ENCODE results near the gene MYO18B.

Gene MYO18B

DNA sequence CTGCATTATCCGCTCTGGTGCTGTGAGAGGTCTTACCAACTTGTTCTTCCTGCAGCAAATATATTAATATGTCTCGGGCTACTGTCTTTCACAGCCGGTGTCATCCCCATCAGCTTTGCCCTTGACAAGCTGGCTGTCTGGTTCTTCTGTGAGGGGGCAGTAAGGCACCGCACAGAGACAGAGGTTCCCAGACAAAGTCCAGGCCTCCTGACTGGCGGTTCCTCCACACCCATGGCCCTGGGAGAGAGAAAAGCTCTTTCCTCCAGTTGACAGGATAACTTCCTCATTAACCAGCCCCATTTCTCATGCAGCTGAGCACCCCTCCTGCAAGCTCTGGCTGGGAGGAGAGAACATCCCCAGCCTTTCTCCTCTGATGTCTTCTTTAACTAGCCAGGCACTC is 214.8 kb downstream of the MYO18B start:
- no peak overlapping the region for H3K4me3 ChIP-seq (ENCODE audit: low read depth, low read length)
- TF ChIP-seq, protein P1, sequence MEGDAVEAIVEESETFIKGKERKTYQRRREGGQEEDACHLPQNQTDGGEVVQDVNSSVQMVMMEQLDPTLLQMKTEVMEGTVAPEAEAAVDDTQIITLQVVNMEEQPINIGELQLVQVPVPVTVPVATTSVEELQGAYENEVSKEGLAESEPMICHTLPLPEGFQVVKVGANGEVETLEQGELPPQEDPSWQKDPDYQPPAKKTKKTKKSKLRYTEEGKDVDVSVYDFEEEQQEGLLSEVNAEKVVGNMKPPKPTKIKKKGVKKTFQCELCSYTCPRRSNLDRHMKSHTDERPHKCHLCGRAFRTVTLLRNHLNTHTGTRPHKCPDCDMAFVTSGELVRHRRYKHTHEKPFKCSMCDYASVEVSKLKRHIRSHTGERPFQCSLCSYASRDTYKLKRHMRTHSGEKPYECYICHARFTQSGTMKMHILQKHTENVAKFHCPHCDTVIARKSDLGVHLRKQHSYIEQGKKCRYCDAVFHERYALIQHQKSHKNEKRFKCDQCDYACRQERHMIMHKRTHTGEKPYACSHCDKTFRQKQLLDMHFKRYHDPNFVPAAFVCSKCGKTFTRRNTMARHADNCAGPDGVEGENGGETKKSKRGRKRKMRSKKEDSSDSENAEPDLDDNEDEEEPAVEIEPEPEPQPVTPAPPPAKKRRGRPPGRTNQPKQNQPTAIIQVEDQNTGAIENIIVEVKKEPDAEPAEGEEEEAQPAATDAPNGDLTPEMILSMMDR (IDR thresholded peaks at IDR 0.05; ENCODE audit: low read depth, low read length, missing control alignments), result no peak
- no peak for DNase-seq (ENCODE audit: low read depth)
- in situ Hi-C loops (cut with HindIII; ENCODE audit: low sequenced_read_pairs), result no loop called here

DNA sequence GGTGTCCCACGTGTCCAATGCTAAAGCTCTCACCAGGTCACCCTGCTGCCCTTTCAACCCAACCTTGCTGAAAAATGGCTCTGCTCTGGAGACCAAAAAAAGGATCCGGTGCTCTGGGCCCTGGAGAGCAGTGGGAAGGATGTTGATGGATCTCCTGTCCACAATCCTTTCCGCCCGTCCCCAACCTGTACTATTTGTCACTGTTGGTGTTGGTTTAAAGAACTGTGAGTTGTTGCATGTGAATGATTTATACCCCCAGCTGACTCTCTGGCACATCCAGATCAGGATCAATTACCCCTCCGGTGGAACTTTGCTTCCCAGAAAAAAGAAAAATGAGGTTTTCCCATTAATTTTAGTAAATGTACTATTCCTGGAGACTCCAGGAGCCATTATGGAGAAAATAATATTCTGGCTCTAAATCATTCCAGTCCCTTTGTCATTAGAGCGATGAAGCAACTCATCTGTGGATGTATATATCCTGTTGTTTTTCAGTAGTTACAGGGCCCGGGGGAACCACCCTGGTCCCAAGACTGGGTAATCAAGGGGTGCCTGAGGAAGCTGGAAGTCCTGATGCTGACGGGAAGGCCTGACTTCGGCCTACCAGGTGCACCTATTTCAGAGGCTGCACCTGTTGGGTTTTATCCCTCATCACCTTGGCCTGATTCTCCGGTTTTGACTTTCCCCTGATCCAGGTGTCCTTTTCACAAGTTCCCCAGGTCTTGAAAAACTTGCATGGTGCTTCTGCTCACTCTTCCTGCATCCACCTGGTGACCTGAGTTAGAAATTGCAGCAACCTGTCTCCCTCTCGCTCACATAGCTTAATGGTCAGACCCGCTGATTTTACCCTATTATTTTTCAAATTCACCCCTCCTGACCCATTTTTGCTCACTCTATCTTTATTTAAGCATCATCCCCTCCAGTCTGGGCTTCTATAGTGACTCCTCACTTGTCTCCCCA is 218.1 kb downstream of the MYO18B start:
- TF ChIP-seq, protein P1 (IDR thresholded peaks at IDR 0.05; ENCODE audit: low read depth, low read length, missing control alignments), result no peak
- in situ Hi-C loops (cut with HindIII; ENCODE audit: low sequenced_read_pairs), result no loop called here
- no peak for DNase-seq (ENCODE audit: low read depth)
- no peak overlapping the region for H3K4me3 ChIP-seq (ENCODE audit: low read depth, low read length)

DNA sequence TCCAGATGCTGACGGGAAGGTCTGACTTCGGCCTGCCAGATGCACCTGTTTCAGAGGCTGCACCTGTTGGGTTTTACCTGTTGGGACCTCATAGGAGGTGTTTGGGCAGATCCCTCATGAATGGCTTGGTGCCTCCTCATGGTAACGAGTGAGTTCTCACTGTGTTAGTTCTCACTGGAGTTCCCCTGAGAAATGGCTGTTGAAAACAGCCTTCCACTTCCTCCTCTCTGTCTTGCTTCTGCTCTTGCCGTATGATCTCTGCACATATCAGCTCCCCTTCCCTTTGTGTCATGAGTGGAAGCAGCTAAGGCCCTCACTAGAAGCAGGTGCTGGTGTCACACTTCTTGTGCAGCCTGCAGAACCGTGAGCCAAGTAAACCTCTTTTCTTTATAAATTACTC is 219.7 kb downstream of the MYO18B start:
- DNase-seq (ENCODE audit: low read depth), result no peak
- in situ Hi-C loops (cut with HindIII; ENCODE audit: low sequenced_read_pairs), result no loop called here
- H3K4me3 ChIP-seq (ENCODE audit: low read depth, low read length), result no peak overlapping the region
- TF ChIP-seq, protein P1 (IDR thresholded peaks at IDR 0.05; ENCODE audit: low read depth, low read length, missing control alignments), result no peak

DNA sequence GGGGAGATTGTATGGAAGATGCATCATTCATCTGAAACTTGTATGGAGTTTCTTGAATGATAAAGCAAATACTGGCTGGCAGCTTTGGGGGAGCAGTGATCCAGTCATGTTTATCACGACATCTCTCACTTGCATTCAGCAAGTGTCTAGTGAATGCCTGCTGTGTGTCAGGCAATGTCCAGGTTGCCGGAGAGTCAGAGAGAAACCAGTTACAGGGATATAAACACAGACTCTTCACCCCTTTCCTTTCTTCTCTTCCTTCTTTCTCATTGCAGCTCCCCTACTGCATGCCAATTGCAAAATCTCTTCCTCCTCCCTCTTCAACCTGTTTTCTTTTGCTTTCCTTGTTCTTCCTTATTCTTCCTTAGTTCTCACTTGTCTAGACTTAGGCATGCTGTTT is 220.7 kb downstream of the MYO18B start:
- in situ Hi-C loops (cut with HindIII; ENCODE audit: low sequenced_read_pairs), result no loop called here
- TF ChIP-seq, protein P1 (IDR thresholded peaks at IDR 0.05; ENCODE audit: low read depth, low read length, missing control alignments), result no peak

DNA sequence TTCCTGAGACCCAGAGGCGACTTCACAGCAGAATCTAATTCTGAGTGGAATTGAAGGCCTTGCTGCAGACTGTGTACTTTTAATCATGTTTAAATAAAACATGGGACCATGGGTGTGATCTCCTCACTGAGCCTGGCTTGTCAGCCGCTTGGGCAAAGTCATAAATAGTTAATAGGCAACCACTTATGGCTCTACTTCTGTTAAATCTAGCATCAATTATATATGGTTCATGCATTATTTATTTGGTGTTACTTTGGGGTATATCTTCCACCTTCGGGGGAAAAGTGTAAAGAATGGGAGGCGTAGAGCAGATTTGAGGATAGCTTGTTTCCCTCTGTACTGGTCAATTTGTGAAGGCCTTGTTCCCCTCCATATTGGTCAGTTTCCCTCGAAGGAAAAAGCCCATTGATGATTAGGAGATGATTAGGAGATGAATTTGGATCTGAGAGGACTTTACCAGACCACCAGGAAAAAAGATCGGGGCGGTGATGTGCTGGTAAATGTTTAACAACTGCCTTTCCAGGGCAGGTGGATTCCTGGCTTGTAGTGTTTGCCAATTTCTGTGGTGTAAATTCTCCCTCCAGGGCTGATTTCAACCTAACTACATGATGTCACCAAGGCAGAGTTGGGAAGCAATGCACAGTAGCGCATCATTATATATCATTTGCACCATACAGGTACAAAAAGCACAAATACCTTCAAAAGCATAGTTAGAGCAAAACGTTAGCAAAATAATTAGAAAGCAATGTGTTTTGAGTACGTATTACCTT is 223.2 kb downstream of the MYO18B start:
- no peak overlapping the region for H3K4me3 ChIP-seq (ENCODE audit: low read depth, low read length)
- in situ Hi-C loops (cut with HindIII; ENCODE audit: low sequenced_read_pairs), result no loop called here
- TF ChIP-seq, protein P1 (IDR thresholded peaks at IDR 0.05; ENCODE audit: low read depth, low read length, missing control alignments), result no peak
- no peak for DNase-seq (ENCODE audit: low read depth)

More for the DNA sequence above, 220.7 kb downstream of the MYO18B start:
- no peak overlapping the region for H3K4me3 ChIP-seq (ENCODE audit: low read depth, low read length)
- DNase-seq (ENCODE audit: low read depth), result no peak

DNA sequence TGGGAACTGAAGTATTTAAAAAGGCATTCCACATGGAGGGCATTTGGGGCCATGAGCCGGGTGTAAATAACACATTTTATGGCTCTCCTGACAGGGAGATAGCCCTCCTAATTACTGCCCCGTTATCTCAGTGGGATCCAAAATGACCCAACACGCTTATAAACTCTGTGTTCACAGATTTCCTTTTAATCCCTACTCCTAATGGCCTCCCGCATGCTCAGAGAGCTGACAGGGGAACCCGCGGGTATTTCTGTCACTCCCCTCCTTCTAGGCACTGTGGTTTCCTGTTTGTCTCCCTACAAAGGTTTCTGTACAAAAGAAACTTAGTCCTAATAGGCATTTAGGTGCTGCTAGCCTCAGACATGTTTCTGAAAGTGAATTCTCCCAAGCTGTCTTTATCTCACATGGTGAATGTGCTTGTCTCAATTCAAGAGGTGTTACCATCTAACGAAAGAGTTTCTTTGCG is 224.5 kb downstream of the MYO18B start:
- DNase-seq (ENCODE audit: low read depth), result no peak
- TF ChIP-seq, protein P1 (IDR thresholded peaks at IDR 0.05; ENCODE audit: low read depth, low read length, missing control alignments), result no peak

More for the DNA sequence above, 224.5 kb downstream of the MYO18B start:
- H3K4me3 ChIP-seq (ENCODE audit: low read depth, low read length), result no peak overlapping the region
- in situ Hi-C loops (cut with HindIII; ENCODE audit: low sequenced_read_pairs), result no loop called here

Data from astrocyte of the cerebellum (primary cell).